ENCODE data around the gene FN1.

GRCh38 chr2:215367662-215368492 lies 68.0 kb downstream of the FN1 start:
- TF ChIP-seq CTCF (conservative IDR thresholded peaks at IDR 0.05; ENCODE audit: low read depth, low read length): no peak
- TF ChIP-seq EZH2 (IDR thresholded peaks at IDR 0.05; ENCODE audit: borderline replicate concordance, low read depth, low read length, poor library complexity, severe bottlenecking): no peak
